GM21529 (cell line): ENCODE data around the gene TMEM9.
A peak's percentile ranks its signal among the peaks of the same experiment; 100 is the strongest.

Experiments used
- ATAC-seq: cut with Tn5 transposase; IDR thresholded peaks from one replicate; pipeline ENCODE4 v1.9.1; 2021; ENCODE audit not compliant: unreplicated experiment

Gene TMEM9

GRCh38 chr1:201154389-201155165 lies at the start of gene TMEM9:
Gene TMEM9, minus strand, starts transcription at chr1:201154474. Its CDS starts 551 bp downstream, at chr1:201153923.
- ATAC-seq, result peak; percentile 99

DNA sequence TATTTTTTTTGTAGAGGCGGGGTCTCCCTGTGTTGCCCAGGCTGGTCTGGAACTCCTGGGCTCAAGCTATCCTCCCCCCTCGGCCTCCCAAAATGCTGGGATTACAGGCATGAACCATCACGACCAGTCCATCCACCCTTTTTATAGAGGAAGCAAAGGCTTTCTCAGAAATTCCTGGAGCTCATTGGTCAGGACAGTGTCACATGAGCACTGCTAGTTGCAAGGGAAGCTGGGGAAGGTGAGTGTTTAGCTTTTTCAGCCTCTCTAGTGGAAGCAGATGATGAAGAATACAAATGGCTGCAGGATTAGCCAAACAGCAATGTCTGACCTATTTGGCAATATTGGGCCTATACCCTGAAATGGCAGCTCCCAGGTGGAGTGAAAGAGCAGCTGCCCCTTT lies 44.3 kb upstream of the TMEM9 start:
- ATAC-seq, result no peak

DNA sequence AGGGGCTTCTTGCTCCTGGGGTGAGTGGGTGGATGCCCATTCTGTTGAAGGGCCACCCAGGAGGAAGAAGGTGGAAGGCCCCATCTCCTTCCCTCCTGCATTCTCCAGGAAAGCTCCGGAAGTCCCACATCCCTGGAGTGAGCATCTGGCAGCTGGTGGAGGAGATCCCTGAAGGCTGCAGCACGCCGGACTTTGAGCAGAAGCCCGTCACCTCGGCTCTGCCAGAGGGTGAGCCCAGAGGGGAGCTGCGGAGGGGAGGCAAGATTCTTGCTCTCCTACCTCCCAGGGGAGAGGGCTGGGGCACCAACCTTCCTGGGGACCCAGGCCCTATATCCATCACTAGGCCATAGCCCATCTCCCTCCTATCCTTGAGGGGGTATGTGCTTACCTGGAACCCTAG lies 39.8 kb upstream of the TMEM9 start:
- ATAC-seq, result no peak

DNA sequence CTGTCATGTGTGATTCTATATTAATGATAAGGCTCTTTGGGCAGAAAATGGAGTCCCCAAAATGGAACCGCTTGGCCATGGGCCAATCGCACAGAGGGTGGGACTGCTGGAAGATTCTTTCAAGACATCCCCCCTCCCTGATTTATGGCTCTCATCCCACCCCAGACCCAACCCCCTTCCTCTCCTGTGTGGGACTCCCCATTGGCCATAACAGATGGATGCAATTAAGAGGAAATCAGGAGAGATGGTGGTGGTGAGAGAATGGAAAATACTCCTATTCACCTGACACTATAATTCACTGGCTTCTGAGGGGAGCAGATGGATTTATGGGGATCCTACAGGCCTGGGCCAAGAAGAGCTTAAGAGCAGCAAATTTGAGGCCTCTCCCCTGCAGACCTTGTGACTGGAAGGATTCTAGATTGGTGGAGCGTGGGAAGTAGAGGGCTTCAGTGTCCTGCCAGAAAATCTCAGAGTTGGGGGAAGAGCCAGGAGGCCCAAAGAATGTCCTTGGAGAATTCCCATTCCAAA lies 38.1 kb upstream of the TMEM9 start:
- ATAC-seq, result no peak

GRCh38 chr1:201191653-201192260 lies 37.5 kb upstream of the TMEM9 start:
- no peak for ATAC-seq

DNA sequence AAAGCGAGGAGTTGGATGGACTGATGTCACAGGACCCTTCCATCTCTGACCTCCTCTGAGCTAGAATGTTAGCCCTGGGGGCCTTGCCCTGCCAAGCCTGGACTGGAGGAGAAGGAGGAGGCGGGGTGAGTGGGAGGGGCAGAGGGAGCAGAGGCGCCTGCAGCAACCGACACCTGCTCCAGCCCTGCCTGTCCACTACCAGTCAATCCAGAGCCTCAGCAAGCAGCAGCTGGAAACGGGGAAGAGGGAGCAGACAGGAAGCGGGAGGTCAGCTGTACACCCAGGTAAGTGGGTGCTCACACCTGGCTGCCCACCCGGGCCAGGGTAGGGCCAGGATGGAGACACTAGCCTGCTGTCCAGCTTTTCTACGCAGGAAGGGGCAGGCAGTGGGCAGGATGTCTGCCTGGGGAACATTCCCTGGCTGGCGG lies 36.4 kb upstream of the TMEM9 start, which contains the start of gene IGFN1:
TSS of gene IGFN1 (plus strand) at position 201 of the 428 bp plus-strand sequence. CDS start 2,470 bp downstream, outside the sequence.
- no peak for ATAC-seq

DNA sequence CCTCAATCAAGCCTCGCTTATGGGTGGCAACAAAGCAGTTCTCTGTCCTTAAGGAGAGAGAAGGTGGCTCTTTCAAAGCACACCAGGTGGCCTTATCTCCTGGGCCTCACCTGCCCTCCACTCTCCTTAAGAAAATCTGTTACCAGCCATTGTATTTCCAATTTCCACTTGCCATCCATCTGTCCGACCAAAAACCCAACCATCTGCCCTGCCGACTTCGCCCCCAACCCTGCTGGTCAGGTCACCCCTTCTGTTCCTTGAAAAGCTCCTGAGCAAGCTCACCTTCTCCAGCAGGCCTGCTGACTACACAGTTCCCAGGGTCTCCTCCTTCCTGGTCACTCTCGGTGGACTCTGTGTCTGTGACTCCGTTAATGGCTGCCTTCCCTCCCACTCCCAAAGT lies 35.7 kb upstream of the TMEM9 start:
- no peak for ATAC-seq

DNA sequence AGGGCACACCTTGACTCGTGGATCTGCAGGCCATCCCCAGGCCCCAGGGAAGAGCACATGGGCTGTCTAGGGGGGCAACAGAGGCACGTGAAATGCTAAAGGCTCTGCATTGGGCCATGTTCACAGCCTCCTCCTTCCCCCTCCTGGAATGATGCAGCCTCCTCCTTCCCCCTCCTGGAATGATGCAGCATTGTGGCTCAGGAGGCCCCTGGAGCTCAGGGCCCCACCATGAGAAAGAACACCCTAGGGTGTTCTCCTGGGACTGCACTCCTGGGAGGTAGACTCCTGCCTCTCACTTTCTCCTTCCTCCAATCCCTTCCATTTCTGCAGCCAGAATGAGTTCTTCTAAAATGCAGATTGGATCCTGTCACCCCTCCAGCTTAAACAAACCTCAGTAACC lies 34.8 kb upstream of the TMEM9 start:
- no peak for ATAC-seq

DNA sequence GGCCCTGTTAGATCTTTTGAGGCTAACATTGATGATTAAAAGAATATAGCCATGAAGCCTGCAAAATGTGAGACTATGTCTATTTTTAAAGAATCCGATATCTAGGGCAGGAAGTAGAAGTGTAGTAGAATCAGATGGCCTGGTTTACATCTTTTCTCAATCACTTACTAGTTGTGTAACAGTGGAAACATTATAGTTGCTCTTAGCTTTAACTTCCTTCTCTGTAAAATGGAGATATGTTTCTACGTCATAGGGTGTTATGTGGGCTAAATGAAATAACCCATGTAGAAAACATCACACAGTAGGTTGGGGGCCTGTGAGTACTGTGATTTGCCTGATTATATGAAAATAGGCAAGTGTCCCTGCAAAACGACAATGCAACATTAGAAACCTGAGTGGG lies 31.9 kb upstream of the TMEM9 start:
- no peak for ATAC-seq

- ATAC-seq, result no peak
Measured at GRCh38 chr1:201185527-201186128, 31.4 kb upstream of the TMEM9 start.

DNA sequence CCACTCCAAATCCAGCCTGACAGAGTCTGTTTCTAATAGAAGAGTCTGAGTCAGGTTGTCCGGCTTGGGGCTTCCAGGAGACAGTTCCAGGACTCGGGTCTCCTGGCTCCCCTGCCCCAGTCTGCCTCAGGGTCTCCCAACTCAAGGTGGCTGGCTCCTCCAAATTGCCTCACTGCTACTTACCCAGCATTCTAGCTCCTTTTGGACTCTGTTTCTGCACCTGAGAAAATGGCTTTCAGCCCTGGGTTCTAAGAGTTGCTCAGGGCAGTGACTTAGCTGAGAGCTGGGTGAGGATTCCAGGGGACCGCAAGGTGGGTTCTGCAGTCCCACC lies 30.8 kb upstream of the TMEM9 start:
- ATAC-seq, result no peak

DNA sequence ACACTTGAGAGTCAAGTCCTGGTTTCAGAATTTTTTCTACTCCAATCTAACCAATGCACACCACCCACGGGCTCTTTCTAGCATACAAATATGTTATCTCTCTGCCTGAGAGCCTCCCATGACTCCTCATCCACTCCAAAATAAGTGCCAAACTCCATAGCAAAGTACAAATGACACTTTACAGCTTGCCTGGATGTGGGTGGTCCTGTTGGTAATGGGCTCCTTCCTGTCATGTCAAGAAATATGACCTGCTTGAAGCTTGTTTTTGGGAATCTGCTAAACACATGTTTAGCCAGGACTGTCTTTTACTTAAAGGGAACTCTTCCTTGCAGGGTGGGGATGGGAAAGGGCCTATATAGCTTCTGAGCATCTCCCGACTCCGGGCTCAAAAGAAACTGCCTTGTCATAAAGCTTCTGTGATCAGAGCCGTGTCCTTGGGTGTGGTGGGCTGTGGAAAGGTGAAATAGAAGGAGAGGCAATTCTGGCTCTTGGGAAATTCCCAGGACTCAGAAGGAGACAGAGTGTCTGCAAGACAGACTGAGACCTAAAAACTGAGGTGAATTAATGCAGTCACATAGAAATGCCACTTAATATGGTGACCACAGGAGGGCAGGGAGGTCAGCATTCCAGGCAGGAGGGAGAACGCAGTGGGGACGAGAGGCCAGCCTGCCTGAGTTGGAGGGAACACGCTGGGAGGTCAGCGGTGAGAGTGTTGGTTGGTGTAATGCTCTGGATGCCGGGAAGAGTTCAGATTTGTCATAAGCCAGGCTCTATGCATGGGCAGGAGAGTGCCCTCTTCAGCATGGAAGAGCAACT lies 30.2 kb upstream of the TMEM9 start:
- ATAC-seq, result no peak

- no peak for ATAC-seq
Measured at GRCh38 chr1:201183753-201184152, 29.5 kb upstream of the TMEM9 start.

- no peak for ATAC-seq
Measured at GRCh38 chr1:201183209-201183608, 28.9 kb upstream of the TMEM9 start.

DNA sequence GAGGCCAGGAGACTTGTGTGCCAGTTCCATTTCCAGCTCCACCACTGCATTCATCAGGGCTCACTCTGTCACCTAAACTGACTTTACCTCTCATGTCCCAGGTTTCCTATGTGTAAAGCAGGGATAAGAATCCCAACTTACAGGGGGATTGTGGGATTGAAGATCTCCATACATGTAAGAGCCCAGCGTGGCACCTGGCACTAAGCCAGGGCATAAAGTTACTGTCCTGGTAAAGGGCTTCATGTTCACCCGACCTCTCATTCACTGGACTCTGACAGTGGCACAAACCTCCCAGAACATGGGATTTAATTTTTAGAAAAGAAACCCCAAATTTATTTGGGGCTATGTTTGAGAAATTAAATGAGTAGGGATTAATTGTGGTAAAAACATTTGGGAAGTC lies 27.5 kb upstream of the TMEM9 start:
- no peak for ATAC-seq

- no peak for ATAC-seq
Measured at GRCh38 chr1:201181323-201181722, 27.0 kb upstream of the TMEM9 start.

GRCh38 chr1:201180901-201181300 lies 26.6 kb upstream of the TMEM9 start:
- no peak for ATAC-seq

- no peak for ATAC-seq
Measured at GRCh38 chr1:201180141-201180540, 25.9 kb upstream of the TMEM9 start.

DNA sequence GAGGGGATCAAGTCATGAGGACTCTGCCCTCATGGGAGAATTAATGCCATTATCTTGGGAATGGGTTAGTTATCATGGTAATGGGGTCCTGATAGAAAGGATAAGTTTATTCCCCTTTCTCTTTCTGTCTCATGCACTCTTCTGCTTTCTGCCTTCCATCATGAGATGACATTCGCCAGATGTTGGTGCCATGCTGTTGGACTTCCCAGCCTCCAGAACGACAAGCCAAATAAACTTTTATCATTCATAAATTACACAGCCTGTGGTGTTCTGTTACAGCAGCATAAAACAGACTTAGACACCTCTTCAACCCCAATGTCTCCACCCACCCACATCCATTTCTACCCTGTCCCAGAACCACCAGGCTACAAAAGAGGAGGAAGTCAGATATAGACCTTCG lies 24.4 kb upstream of the TMEM9 start:
- no peak for ATAC-seq

- ATAC-seq, result no peak
Measured at GRCh38 chr1:201176940-201177339, 22.7 kb upstream of the TMEM9 start.

DNA sequence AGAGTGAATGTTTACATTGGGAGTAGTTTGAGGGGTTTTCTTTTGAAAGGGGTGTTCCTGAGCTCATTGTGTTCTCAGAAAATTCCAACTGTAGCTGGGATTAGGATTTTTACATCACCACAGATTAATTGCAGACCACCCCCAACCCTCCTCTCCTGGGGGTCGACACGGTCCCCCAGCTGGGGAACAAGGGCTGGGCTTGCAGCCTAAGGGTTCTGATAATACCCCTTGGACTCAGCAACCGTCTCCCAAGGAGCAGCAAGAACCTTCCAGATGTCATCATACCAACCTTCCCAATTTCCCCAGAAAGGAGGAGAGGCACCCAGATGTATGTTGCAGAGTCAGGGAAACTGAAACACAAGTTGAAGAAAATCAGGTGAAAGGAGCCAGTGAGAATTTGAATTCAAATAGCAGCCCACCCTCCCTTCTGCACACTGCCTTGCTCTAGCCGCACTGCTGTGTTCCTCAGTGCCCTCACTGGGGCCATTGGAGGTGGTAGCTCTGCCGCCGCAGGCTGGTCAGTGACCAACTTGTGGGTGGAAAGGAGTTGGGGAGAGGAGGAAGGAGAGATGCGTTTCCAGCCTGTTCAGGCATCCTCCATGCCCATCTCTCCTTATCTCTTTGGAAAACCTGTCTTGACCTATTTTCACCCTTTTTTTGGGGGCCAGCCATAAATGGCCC lies 21.7 kb upstream of the TMEM9 start:
- ATAC-seq, result no peak
